Heart left ventricle (tissue), 16 donors: ENCODE data around the gene TRUB1. TPM values are rescaled to one million over a fixed set of nuclear protein-coding genes. Genes with fewer than 3 reads are reported as not detected.
"Not testable (repeated sequence)": the region's sequence is repeated elsewhere in the genome, so short reads cannot be mapped to it uniquely, and the experiment has no call there.

Experiments used
- ATAC-seq, 4 donors: fragments of 200-7000 bp; cut with Tn5 transposase; one replicate each; pipeline ENCODE4 v1.9.1; 2020 to 2022; ENCODE audit warnings: moderate library complexity in 4 of 4, mild to moderate bottlenecking in 3 of 4, moderate number of reproducible peaks in 1 of 4
- DNase-seq, 5 donors: peaks; one replicate each; pipeline ENCODE4 v3.0.0-alpha.2; 2020
- H3K27ac ChIP-seq, 12 donors: fragments of 200-600 bp; sonication (generic) in 4 of 12; one replicate each; pipeline versions ENCODE4 v1.5.0 to v1.8.0; 2016 to 2022; ENCODE audit warnings: mild to moderate bottlenecking in 2 of 12
- H3K27me3 ChIP-seq, 9 donors: fragments of 200-600 bp; sonication (generic) in 2 of 9; one replicate each; pipeline versions ENCODE4 v1.5.1 to v1.8.0; 2016 to 2022; ENCODE audit warnings: mild to moderate bottlenecking in 3 of 9
- H3K36me3 ChIP-seq, 9 donors: fragments of 200-600 bp; sonication (generic) in 2 of 9; one replicate each; pipeline versions ENCODE4 v1.5.0 to v1.8.0; 2018 to 2022; ENCODE audit warnings: mild to moderate bottlenecking in 2 of 9
- H3K4me1 ChIP-seq, 12 donors: fragments of 200-600 bp; sonication (generic) in 4 of 12; one replicate each; pipeline versions ENCODE4 v1.5.0 to v1.8.0; 2016 to 2022; ENCODE audit warnings: mild to moderate bottlenecking in 3 of 12
- H3K4me3 ChIP-seq, 12 donors: fragments of 200-600 bp; sonication (generic) in 4 of 12; one replicate each; pipeline versions ENCODE4 v1.5.0 to v1.8.0; 2017 to 2022; ENCODE audit warnings: mild to moderate bottlenecking in 9 of 12, moderate library complexity in 4 of 12
- H3K9me3 ChIP-seq, 12 donors: fragments of 200-600 bp; sonication (generic) in 4 of 12; one replicate each; pipeline versions ENCODE4 v1.5.0 to v1.8.0; 2016 to 2022; ENCODE audit warnings: mild to moderate bottlenecking in 1 of 12
- CTCF ChIP-seq, 12 donors: fragments of 200-600 bp; sonication (generic) in 4 of 12; IDR thresholded peaks; one replicate each; pipeline versions ENCODE4 v1.5.0 to v1.8.0; 2018 to 2022; ENCODE audit warnings: antibody characterized with exemption in 12 of 12, mild to moderate bottlenecking in 5 of 12
- POLR2A ChIP-seq, 2 donors: fragments of 450-650 bp; IDR thresholded peaks; one replicate each; pipeline ENCODE4 v1.6.1; 2017; ENCODE audit warnings: antibody characterized with exemption in 2 of 2, mild to moderate bottlenecking in 2 of 2, moderate library complexity in 2 of 2
- WGBS, 4 donors: extraction: QIAGEN DNeasy Blood & Tissue Kit in 2 of 4; methylation state at CpG; one replicate each; pipeline versions ENCODE4 v1.1.5 to v1.1.7; 2013 to 2018; 5-methylcytosine and 5-hydroxymethylcytosine counted together
- intact Hi-C, 10 donors: fragments of 100-400 bp; cut with DNase I; formaldehyde crosslinking; loops; one replicate each; pipeline versions ENCODE4 v1.11.1 to v1.14.2; 2022
- polyA plus RNA-seq, 2 donors: library from polyadenylated mRNA; stranded (reverse); fragments of 200-250 nt; gene quantifications; one replicate each; pipeline ENCODE4 v1.2.3, GENCODE V29; 2013
- total RNA-seq, 9 donors: library from RNA; depleted of rRNA in 2 of 9; stranded (reverse); fragments of >200 nt in 2 of 9; fragmentation: NEBNext Ultra II Directional in 3 of 9; extraction: Animal tissue kit (Norgen Biotek cat#: 25700) in 3 of 9; gene quantifications; one replicate each; pipeline versions ENCODE4 v1.1.0 to v1.2.4, GENCODE V29; 2016 to 2023
- donor health status: ischemic (EF 13 %, LVEDD 7.1; RV severe dilation, severe dysfunction).
- donor health status: healthy with polysubstance abuse.
- donor health status: DM: no; HTN: yes; CAD: no.
- donor health status: DM: no; HTN: no; CAD: no.
- donor health status: ischemic (EF 25% LVEDD 6.9; RV normal size, moderate dysfunction).
- donor health status: ischemic (EF 25% LVEDD 5.7; RV mildly dilated, moderate dysfunction).
- donor health status: healthy.
- donor health status: DM: yes; HTN: yes; CAD: no.
- donor health status: ischemic (EF 35%, LVEDD 5.7; RV mildly dilated, moderate dysfunction).
- donor health status: nonischemic (EF 11% LVEDD 7.7; RV severe dilation, severe dysfunction).
- donor health status: DM: yes; HTN: yes; CAD: no.
- donor health status: PGD.
- donor health status: ischemic (EF 29% LVEDD 5.4; RV normal size, mild dysfunction).
- donor health status: nonischemic (EF 23%, LVEDD 6.1; RV moderate dilation, normal function).

TRUB1 gene
- total and polyA plus RNA-seq, 11 donors = 4.9 to 31.7 (median 16.1) TPM

- Histone ChIP-seq H3K4me3 (no peak overlapping the region), H3K36me3 (no peaks in the 10 kb centered on the region), H3K4me1 (peaks cover 0 to 7% (median under 1%) of the 10 kb centered on the region in 12 donors), H3K27me3 (no peaks in the 10 kb centered on the region), H3K9me3 (no peaks in the 10 kb centered on the region), H3K27ac (no peak overlapping the region)
- no peak for ATAC-seq
- TF ChIP-seq CTCF (IDR thresholded peaks at IDR 0.05) (no peak), POLR2A (IDR thresholded peaks at IDR 0.05) (no peak)
- intact Hi-C loops = no loop called here
- 71 to 76% (median 76%) methylated on average over 5 of the region's 5 CpGs for WGBS, 4 donors
- no peak for DNase-seq
These were observed 4.4 kb upstream of the TRUB1 start for GRCh38 chr10:114933588-114933987.

- H3K36me3 ChIP-seq, H3K27ac ChIP-seq, H3K4me3 ChIP-seq, H3K4me1 ChIP-seq, H3K27me3 ChIP-seq, DNase-seq, H3K9me3 ChIP-seq, ATAC-seq, intact Hi-C loops: not testable (repeated sequence)
- 65 to 89% (median 72%) methylated on average over 3 of the region's 3 CpGs for WGBS, 4 donors
These were observed 4.0 kb upstream of the TRUB1 start for GRCh38 chr10:114933995-114934394.

DNA sequence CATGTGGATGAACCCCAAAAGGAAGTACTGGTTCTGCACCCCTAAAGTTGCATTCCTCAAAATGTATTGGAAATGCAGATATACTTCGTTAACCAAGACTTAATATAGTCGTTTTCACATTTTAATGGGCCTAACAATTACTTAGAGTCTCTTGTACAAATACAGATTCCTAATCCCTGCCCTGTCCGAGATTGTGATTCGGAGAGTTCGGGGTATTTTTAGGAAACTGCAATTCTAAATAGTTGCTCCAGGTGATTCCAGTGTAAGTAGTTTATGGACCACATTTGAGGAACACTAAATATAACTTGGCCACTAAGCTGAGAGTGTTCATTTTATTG lies 830 bp downstream of the TRUB1 start:
- peak overlapping the region; percentile 59 to 97 (median 88) for H3K27ac ChIP-seq
- TF ChIP-seq CTCF (IDR thresholded peaks at IDR 0.05) (no peak), POLR2A (IDR thresholded peaks at IDR 0.05) (no peak)
- peak overlapping the region; percentile 52 to 99 (median 84) for H3K4me3 ChIP-seq
- WGBS, 4 donors = 7 to 19% (median 12%) methylated on average over 5 of the region's 5 CpGs
- no peak for ATAC-seq
- peaks cover 0 to 27% (median 14%) of the 10 kb centered on the region in 9 donors for H3K36me3 ChIP-seq
- DNase-seq = no peak
- peaks cover 0 to 38% (median 13%) of the 10 kb centered on the region in 12 donors for H3K4me1 ChIP-seq
- intact Hi-C loops = no loop called here
- no peaks in the 10 kb centered on the region for H3K9me3 ChIP-seq
- H3K27me3 ChIP-seq = no peaks in the 10 kb centered on the region

GRCh38 chr10:114940735-114941134 lies 2.7 kb downstream of the TRUB1 start:
- Histone ChIP-seq H3K4me1 (peaks cover 0 to 38% (median 13%) of the 10 kb centered on the region in 12 donors), H3K9me3 (no peaks in the 10 kb centered on the region), H3K36me3 (peaks cover 0 to 47% (median 34%) of the 10 kb centered on the region in 9 donors), H3K27me3 (no peaks in the 10 kb centered on the region), H3K27ac (peak overlapping the region in 7 of 12 donors; percentile 24 to 94 (median 91)), H3K4me3 (peak overlapping the region in 2 of 12 donors; percentile 1 to 17)
- 33 to 50% (median 35%) methylated on average over 4 of the region's 4 CpGs for WGBS, 4 donors
- intact Hi-C loops = loop anchor here in 1 of 10 donors (10.0 kb wide), 1 partner anchor 236 kb away; no protein-coding TSS in a partner anchor
- DNase-seq (no peak), ATAC-seq (no peak)
- TF ChIP-seq CTCF (IDR thresholded peaks at IDR 0.05) (no peak), POLR2A (IDR thresholded peaks at IDR 0.05) (no peak)

DNA sequence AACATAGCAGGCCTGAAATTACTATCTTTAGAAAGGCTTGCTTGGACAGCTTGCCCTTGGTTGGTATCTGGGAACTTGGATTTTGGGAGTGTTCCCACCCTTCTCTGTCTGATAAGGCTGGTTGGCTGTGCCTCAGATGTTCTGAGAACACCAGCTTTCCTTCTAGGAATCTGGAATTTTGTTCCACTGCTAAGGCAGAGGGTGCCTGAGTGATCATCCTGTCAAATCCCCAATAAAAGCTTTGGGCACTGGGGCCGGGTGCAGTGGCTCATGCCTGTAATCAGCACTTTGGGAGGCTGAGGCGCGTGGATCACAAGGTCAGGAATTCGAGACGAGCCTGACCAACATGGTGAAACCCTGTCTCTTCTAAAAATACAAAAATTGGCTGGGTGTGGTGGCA lies 5.0 kb downstream of the TRUB1 start:
- 36 to 73% (median 65%) methylated on average over 5 of the region's 5 CpGs for WGBS, 4 donors
- Histone ChIP-seq H3K4me3 (no peak overlapping the region), H3K27ac (peak overlapping the region in 10 of 12 donors; percentile 24 to 94 (median 60)), H3K4me1 (peaks cover 0 to 45% (median 15%) of the 10 kb centered on the region in 12 donors), H3K9me3 (no peaks in the 10 kb centered on the region), H3K27me3 (no peaks in the 10 kb centered on the region), H3K36me3 (peaks cover 0 to 63% (median 45%) of the 10 kb centered on the region in 9 donors)
- intact Hi-C loops = loop anchor here in 1 of 10 donors (10.0 kb wide), 1 partner anchor 238 kb away; no protein-coding TSS in a partner anchor
- TF ChIP-seq CTCF (IDR thresholded peaks at IDR 0.05) (no peak), POLR2A (IDR thresholded peaks at IDR 0.05) (no peak)
- ATAC-seq (peak; percentile 70 to 79 (median 76)), DNase-seq (peak in 4 of 5 donors; percentile 26 to 56 (median 50))
